HepG2 (cell line): ENCODE measurements around the gene C9orf78. TPM values are rescaled to one million over a fixed set of nuclear protein-coding genes. Genes with fewer than 3 reads are reported as not detected.

Experiments
- ARHGAP35 ChIP-seq: sonication (generic); formaldehyde crosslinking; IDR thresholded peaks from 2 replicates; pipeline ENCODE4 v1.9.0; 2022; ENCODE audit warnings: mild to moderate bottlenecking, inconsistent platforms, moderate library complexity, missing genetic modification reagents, borderline replicate concordance
- ARID2 ChIP-seq: sonication (generic); formaldehyde crosslinking; IDR thresholded peaks from 2 replicates; pipeline ENCODE4 v1.8.1; 2022; ENCODE audit warnings: mild to moderate bottlenecking, missing genetic modification reagents, borderline replicate concordance
- ARNTL ChIP-seq: sonication (generic); formaldehyde crosslinking; IDR thresholded peaks from 2 replicates; pipeline ENCODE4 v1.4.0; 2020; ENCODE audit warnings: mild to moderate bottlenecking, missing genetic modification reagents
- CCDC6 ChIP-seq: sonication (generic); formaldehyde crosslinking; IDR thresholded peaks from 2 replicates; pipeline ENCODE4 v1.8.1; 2022; ENCODE audit warnings: mild to moderate bottlenecking, missing genetic modification reagents, moderate library complexity
- ELF1 ChIP-seq: sonication (generic); formaldehyde crosslinking; IDR thresholded peaks from 2 replicates; pipeline ENCODE4 v1.4.0; 2020; ENCODE audit warnings: missing genetic modification reagents
- HCFC1 ChIP-seq: fragments of 150-350 bp; IDR thresholded peaks from 2 replicates; pipeline ENCODE4 v1.6.1; 2014; ENCODE audit warnings: low read depth, low read length
- HMGA1 ChIP-seq: sonication (generic); formaldehyde crosslinking; conservative IDR thresholded peaks from 2 replicates; pipeline ENCODE4 v1.4.0; 2020; ENCODE audit warnings: missing genetic modification reagents
- HOXA9 ChIP-seq: sonication (generic); formaldehyde crosslinking; IDR thresholded peaks from 2 replicates; pipeline ENCODE4 v1.8.1; 2022; ENCODE audit warnings: missing genetic modification reagents, mild to moderate bottlenecking, moderate library complexity, borderline replicate concordance
- JUNB ChIP-seq: sonication (generic); formaldehyde crosslinking; IDR thresholded peaks from 2 replicates; pipeline ENCODE4 v1.8.0; 2022; ENCODE audit warnings: missing genetic modification reagents, mild to moderate bottlenecking, borderline replicate concordance
- KLF12 ChIP-seq: sonication (generic); formaldehyde crosslinking; IDR thresholded peaks from 2 replicates; pipeline ENCODE4 v1.4.0; 2020; ENCODE audit warnings: missing genetic modification reagents, borderline replicate concordance
- KLF16 ChIP-seq, 2 experiments: sonication (generic) in 1 of 2; formaldehyde crosslinking in 1 of 2; IDR thresholded peaks; 2 replicates each; pipeline versions ENCODE4 v1.6.1 to v1.8.0; 2016 to 2023; ENCODE audit warnings: missing genetic modification reagents in 2 of 2, missing compliant biosample characterization in 1 of 2
- KLF9 ChIP-seq: IDR thresholded peaks from 2 replicates; pipeline ENCODE4 v1.6.1; 2016; ENCODE audit warnings: low read depth
- NCOA2 ChIP-seq: sonication (generic); formaldehyde crosslinking; IDR thresholded peaks from 2 replicates; pipeline ENCODE4 v1.8.0; 2022; ENCODE audit warnings: inconsistent platforms
- NKX3-1 ChIP-seq: sonication (generic); formaldehyde crosslinking; IDR thresholded peaks from 2 replicates; pipeline ENCODE4 v1.5.0; 2020; ENCODE audit warnings: missing genetic modification reagents
- RFXAP ChIP-seq: sonication (generic); formaldehyde crosslinking; IDR thresholded peaks from 2 replicates; pipeline ENCODE4 v1.4.0; 2020; ENCODE audit warnings: missing genetic modification reagents, borderline replicate concordance
- TAF15 ChIP-seq: fragments of 200-400 bp; formaldehyde crosslinking; IDR thresholded peaks from one replicate; pipeline ENCODE4 v1.6.1; 2018; ENCODE audit warnings: mild to moderate bottlenecking, low read depth, low read length; ENCODE audit not compliant: poor library complexity, severe bottlenecking
- TSC22D2 ChIP-seq: sonication (generic); formaldehyde crosslinking; IDR thresholded peaks from 2 replicates; pipeline ENCODE4 v1.5.1; 2020; ENCODE audit warnings: missing genetic modification reagents, mild to moderate bottlenecking, borderline replicate concordance
- ZFP36L2 ChIP-seq: sonication (generic); formaldehyde crosslinking; IDR thresholded peaks from 2 replicates; pipeline ENCODE4 v1.4.0; 2020; ENCODE audit warnings: missing genetic modification reagents
- ZNF225 ChIP-seq: sonication (generic); formaldehyde crosslinking; IDR thresholded peaks from 2 replicates; pipeline ENCODE4 v1.4.0; 2020; ENCODE audit warnings: mild to moderate bottlenecking, missing genetic modification reagents
- ZNF3 ChIP-seq: IDR thresholded peaks from 2 replicates; pipeline ENCODE4 v1.7.0; 2017; ENCODE audit warnings: inconsistent platforms
- ZNF441 ChIP-seq: sonication (generic); formaldehyde crosslinking; IDR thresholded peaks from 2 replicates; pipeline ENCODE4 v1.7.0; 2021; ENCODE audit warnings: missing genetic modification reagents, borderline replicate concordance
- ZNF629 ChIP-seq: sonication (generic); formaldehyde crosslinking; conservative IDR thresholded peaks from 2 replicates; pipeline ENCODE4 v1.5.0; 2020; ENCODE audit warnings: missing genetic modification reagents
- ZNF724P ChIP-seq: sonication (generic); formaldehyde crosslinking; IDR thresholded peaks from 2 replicates; pipeline ENCODE4 v1.8.0; 2022; ENCODE audit warnings: missing genetic modification reagents, borderline replicate concordance
- ZNF777 ChIP-seq: sonication (generic); formaldehyde crosslinking; IDR thresholded peaks from 2 replicates; pipeline ENCODE4 v1.4.0; 2020; ENCODE audit warnings: missing genetic modification reagents
- polyA plus RNA-seq, 8 experiments: library from polyadenylated mRNA; depleted of rRNA in 3 of 8; stranded (reverse) in 7 of 8; unstranded in 1 of 8; fragments of >200 nt; fragmentation: Illumina TruSeq in 4 of 8; extraction: Trizol in 4 of 8; gene quantifications; 2 replicates each; pipeline versions ENCODE4 v1.2.1 to v1.2.3, GENCODE V29; 2011 to 2016; ENCODE audit warnings: low read depth in 4 of 8, missing spikeins in 1 of 8, mixed read lengths in 1 of 8; ENCODE audit not compliant: insufficient read depth in 1 of 8
- total RNA-seq, 5 experiments: library from RNA; depleted of rRNA; stranded (reverse); fragments of >200 nt; fragmentation: Illumina TruSeq; extraction: Trizol; gene quantifications; 2 replicates each; pipeline ENCODE4 v1.2.3, GENCODE V29; 2016; ENCODE audit warnings: low read depth in 1 of 5
- TF ChIP-seq, protein P1 (sequence below): sonication (generic); formaldehyde crosslinking; IDR thresholded peaks from 2 replicates; pipeline ENCODE4 v1.4.0; 2020; ENCODE audit warnings: low read depth, mild to moderate bottlenecking, missing genetic modification reagents
- TF ChIP-seq, protein P2 (sequence below): sonication (generic); formaldehyde crosslinking; IDR thresholded peaks from 2 replicates; pipeline ENCODE4 v1.5.1; 2020; ENCODE audit warnings: missing genetic modification reagents, mild to moderate bottlenecking, borderline replicate concordance
- TF ChIP-seq, protein P3 (sequence below): sonication (generic); IDR thresholded peaks from 2 replicates; pipeline ENCODE4 v1.6.1; 2016; ENCODE audit warnings: low read depth, borderline replicate concordance

Gene C9orf78
- total and polyA plus RNA-seq, 2 of the 13 experiments (the other 11 are each of a cell fraction or from before 2014, with no cell fraction given), result 18.4 to 35.5 TPM

DNA sequence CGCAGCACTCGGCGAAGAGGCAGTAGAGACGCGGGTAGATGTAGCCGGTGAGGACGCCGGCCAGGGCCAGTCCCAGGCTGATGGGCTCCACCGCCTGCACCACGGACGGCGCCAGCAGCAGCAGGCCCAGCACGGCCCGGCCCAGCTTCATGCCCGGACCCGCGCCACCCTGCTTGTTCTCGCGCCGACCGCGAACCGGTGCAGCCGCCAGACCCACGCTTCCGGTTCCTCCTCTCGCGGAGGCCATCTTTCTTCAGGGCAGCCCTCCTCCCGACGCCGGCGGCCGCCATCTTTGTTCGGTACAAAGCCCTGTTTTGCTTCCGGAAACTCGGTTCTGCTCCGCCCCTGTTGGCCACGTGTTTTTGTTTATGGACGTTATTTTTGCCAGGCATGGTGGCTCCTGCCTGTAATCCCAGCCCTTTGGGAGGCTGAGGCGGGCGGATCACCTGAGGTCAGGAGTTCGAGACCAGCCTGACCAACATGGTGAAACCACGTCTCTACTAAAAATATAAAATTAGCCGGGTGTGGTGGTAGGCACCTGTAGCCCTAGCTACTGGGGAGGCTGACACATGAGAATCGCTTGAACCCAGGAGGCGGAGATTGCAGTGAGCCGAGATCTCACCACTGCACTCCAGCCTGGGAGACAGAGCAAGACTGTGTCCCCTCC is 11.0 kb downstream of the C9orf78 start, which contains the start of gene TOR1A (continued):
- TF ChIP-seq ELF1 (CRISPR knock-in tag), result peak; percentile 99
- TF ChIP-seq, protein P1, sequence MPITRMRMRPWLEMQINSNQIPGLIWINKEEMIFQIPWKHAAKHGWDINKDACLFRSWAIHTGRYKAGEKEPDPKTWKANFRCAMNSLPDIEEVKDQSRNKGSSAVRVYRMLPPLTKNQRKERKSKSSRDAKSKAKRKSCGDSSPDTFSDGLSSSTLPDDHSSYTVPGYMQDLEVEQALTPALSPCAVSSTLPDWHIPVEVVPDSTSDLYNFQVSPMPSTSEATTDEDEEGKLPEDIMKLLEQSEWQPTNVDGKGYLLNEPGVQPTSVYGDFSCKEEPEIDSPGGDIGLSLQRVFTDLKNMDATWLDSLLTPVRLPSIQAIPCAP, result no peak
- no peak for TF ChIP-seq TAF15
- TF ChIP-seq ZFP36L2, result no peak
- peak; percentile 59; the same call in 1 of the 2 replicates for TF ChIP-seq ZNF777 (CRISPR knock-in tag)
- no peak; the same call in 1 of the 2 replicates for TF ChIP-seq HOXA9
- TF ChIP-seq ARID2 (CRISPR knock-in tag), result no peak
- TF ChIP-seq KLF12, result peak; percentile 50; the same call in 1 of the 2 replicates
- TF ChIP-seq TSC22D2 (CRISPR knock-in tag), result peak; percentile 84; the same call in 1 of the 2 replicates
- peak; percentile 53; the same call in 1 of the 2 replicates for TF ChIP-seq ZNF629 (CRISPR knock-in tag)
- TF ChIP-seq JUNB (CRISPR knock-in tag), result no peak
- peak; percentile 89 for TF ChIP-seq HCFC1
- peak; percentile 53; the same call in 1 of the 2 replicates for TF ChIP-seq RFXAP (CRISPR knock-in tag)
- peak; percentile 33; the same call in 1 of the 2 replicates for TF ChIP-seq ZNF441
- TF ChIP-seq, protein P2, sequence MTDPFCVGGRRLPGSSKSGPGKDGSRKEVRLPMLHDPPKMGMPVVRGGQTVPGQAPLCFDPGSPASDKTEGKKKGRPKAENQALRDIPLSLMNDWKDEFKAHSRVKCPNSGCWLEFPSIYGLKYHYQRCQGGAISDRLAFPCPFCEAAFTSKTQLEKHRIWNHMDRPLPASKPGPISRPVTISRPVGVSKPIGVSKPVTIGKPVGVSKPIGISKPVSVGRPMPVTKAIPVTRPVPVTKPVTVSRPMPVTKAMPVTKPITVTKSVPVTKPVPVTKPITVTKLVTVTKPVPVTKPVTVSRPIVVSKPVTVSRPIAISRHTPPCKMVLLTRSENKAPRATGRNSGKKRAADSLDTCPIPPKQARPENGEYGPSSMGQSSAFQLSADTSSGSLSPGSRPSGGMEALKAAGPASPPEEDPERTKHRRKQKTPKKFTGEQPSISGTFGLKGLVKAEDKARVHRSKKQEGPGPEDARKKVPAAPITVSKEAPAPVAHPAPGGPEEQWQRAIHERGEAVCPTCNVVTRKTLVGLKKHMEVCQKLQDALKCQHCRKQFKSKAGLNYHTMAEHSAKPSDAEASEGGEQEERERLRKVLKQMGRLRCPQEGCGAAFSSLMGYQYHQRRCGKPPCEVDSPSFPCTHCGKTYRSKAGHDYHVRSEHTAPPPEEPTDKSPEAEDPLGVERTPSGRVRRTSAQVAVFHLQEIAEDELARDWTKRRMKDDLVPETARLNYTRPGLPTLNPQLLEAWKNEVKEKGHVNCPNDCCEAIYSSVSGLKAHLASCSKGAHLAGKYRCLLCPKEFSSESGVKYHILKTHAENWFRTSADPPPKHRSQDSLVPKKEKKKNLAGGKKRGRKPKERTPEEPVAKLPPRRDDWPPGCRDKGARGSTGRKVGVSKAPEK (CRISPR knock-in tag), result no peak
- peak in 1 of 2 experiments; percentile 98; a peak in 2 of 4 replicates for TF ChIP-seq KLF16 (CRISPR knock-in tag; IDR thresholded peaks at IDR 0.05)
- TF ChIP-seq ZNF3 (CRISPR knock-in tag), result no peak
- 0 out of 2 replicates have a peak, but pooled peaks have one; percentile 73 for TF ChIP-seq CCDC6 (CRISPR knock-in tag)
- no peak for TF ChIP-seq NKX3-1 (CRISPR knock-in tag)
- TF ChIP-seq ZNF225, result peak; percentile 71; the same call in 1 of the 2 replicates
- peak; percentile 79 for TF ChIP-seq ARNTL
- TF ChIP-seq KLF9, result no peak
- no peak for TF ChIP-seq ZNF724P (CRISPR knock-in tag)
- TF ChIP-seq, protein P3, sequence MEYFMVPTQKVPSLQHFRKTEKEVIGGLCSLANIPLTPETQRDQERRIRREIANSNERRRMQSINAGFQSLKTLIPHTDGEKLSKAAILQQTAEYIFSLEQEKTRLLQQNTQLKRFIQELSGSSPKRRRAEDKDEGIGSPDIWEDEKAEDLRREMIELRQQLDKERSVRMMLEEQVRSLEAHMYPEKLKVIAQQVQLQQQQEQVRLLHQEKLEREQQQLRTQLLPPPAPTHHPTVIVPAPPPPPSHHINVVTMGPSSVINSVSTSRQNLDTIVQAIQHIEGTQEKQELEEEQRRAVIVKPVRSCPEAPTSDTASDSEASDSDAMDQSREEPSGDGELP, result no peak
- peak; percentile 59; the same call in 1 of the 2 replicates for TF ChIP-seq ARHGAP35 (CRISPR knock-in tag)
- peak; percentile 57; the same call in 1 of the 2 replicates for TF ChIP-seq NCOA2 (CRISPR knock-in tag)
- TF ChIP-seq HMGA1 (CRISPR knock-in tag), result no peak
